Thyroid gland (tissue), 4 donors: Measurements from ENCODE around the gene AP2A2. TPM values are rescaled to one million over a fixed set of nuclear protein-coding genes. Genes with fewer than 3 reads are reported as not detected.

Experiments
- DNase-seq, 2 donors: peaks; one replicate each; pipeline ENCODE4 v3.0.0-alpha.2; 2019
- H3K27ac ChIP-seq, 3 donors: fragments of 200-600 bp; sonication (generic); 1 replicate in 2 of 3; 2 replicates in 1 of 3; pipeline ENCODE4 v1.5.1; 2016 to 2019; ENCODE audit warnings: mild to moderate bottlenecking in 1 of 3, moderate library complexity in 1 of 3
- H3K27me3 ChIP-seq: fragments of 200-600 bp; sonication (generic); one replicate; pipeline ENCODE4 v1.5.1; 2019
- H3K36me3 ChIP-seq, 2 donors: fragments of 200-600 bp; sonication (generic); one replicate each; pipeline ENCODE4 v1.5.1; 2016 to 2019
- H3K4me1 ChIP-seq, 2 donors: fragments of 200-600 bp; sonication (generic); one replicate each; pipeline ENCODE4 v1.5.1; 2017 to 2019
- H3K4me3 ChIP-seq, 3 donors: fragments of 200-600 bp; sonication (generic); replicated peaks in 1 of 3; 1 replicate in 2 of 3; 2 replicates in 1 of 3; pipeline ENCODE4 v1.5.1; 2016; ENCODE audit warnings: mild to moderate bottlenecking in 1 of 3
- H3K9me3 ChIP-seq: fragments of 200-600 bp; sonication (generic); one replicate; pipeline ENCODE4 v1.5.1; 2017
- POLR2A ChIP-seq, 2 donors: fragments of 450-650 bp; IDR thresholded peaks; one replicate each; pipeline ENCODE4 v1.6.1; 2017; ENCODE audit warnings: antibody characterized with exemption in 2 of 2, mild to moderate bottlenecking in 2 of 2, moderate library complexity in 1 of 2
- WGBS, 2 donors: methylation state at CpG; one replicate each; pipeline ENCODE4 v1.1.5; 2017; 5-methylcytosine and 5-hydroxymethylcytosine counted together
- intact Hi-C: fragments of 100-400 bp; cut with DNase I; formaldehyde crosslinking; loops from one replicate; pipeline ENCODE4 v1.15.1; 2023
- total RNA-seq, 4 donors: library from RNA; depleted of rRNA; stranded (reverse); fragments of >200 nt; gene quantifications; one replicate each; pipeline ENCODE4 v1.2.3, GENCODE V29; 2016
- TF ChIP-seq, protein P1 (sequence below), 6 experiments: fragments of 200-600 bp in 3 of 6; fragments of 450-650 bp in 3 of 6; sonication (generic) in 3 of 6; IDR thresholded peaks; one replicate each; pipeline ENCODE4 v1.5.1; 2016 to 2019; ENCODE audit warnings: antibody characterized with exemption in 6 of 6, mild to moderate bottlenecking in 2 of 6, inconsistent platforms in 1 of 6, moderate library complexity in 1 of 6

Gene AP2A2
- total RNA-seq, 4 donors from 2014 or later = 37.2 to 67.3 (median 54.1) TPM

DNA sequence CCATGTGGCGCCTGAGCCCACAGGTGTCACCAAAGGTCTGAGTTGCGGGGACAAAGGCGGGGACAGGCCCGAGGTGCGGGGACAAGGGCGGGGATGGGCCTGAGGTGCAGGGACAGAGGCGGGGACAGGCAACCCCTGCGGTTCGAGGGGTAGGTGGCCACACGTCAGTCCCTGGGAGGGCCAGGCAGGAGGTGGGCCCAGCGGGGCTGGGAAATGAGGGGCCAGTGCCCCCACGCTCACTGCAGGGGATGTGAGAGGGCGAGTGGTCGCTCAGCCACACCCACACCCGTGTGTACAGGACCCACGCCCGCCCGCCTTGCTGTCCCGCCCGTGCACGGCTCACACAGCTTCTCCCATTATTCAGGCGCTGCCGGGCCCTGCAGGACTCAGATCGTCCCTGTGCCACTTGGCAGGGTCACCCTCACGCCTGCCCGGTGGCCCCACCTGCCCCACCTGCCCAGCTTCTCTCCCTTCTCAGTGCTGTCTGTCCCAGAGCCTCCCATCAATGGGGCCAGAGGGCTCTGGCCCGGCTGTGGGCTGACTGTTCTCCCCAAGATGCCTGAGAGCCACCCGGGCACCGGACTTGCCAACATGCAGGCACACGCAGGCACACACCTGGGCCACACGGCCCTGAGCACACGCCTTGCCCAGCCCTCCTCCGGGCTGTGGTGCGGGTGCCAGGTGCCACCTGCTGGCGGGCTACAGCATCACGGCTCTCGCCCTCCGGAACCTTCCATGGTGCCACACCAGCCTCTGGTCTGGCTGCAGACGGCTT is 125.1 kb downstream of the AP2A2 start:
- H3K27ac ChIP-seq = no peak overlapping the region
- no peaks in the 10 kb centered on the region for H3K9me3 ChIP-seq
- intact Hi-C loops = loop anchor here (5.0 kb wide), 2 partner anchors 128 to 203 kb away; no protein-coding TSS in a partner anchor
- peaks cover 4 to 18% of the 10 kb centered on the region in 2 donors for H3K4me1 ChIP-seq
- peak; percentile 75 to 80 for DNase-seq
- H3K4me3 ChIP-seq = no peak overlapping the region
- no peaks in the 10 kb centered on the region for H3K27me3 ChIP-seq
- no peaks in the 10 kb centered on the region for H3K36me3 ChIP-seq
- WGBS, 2 donors = 73 to 83% methylated on average over 18 to 19 of the region's 39 CpGs
- TF ChIP-seq POLR2A (IDR thresholded peaks at IDR 0.05) = no peak
- TF ChIP-seq, protein P1, sequence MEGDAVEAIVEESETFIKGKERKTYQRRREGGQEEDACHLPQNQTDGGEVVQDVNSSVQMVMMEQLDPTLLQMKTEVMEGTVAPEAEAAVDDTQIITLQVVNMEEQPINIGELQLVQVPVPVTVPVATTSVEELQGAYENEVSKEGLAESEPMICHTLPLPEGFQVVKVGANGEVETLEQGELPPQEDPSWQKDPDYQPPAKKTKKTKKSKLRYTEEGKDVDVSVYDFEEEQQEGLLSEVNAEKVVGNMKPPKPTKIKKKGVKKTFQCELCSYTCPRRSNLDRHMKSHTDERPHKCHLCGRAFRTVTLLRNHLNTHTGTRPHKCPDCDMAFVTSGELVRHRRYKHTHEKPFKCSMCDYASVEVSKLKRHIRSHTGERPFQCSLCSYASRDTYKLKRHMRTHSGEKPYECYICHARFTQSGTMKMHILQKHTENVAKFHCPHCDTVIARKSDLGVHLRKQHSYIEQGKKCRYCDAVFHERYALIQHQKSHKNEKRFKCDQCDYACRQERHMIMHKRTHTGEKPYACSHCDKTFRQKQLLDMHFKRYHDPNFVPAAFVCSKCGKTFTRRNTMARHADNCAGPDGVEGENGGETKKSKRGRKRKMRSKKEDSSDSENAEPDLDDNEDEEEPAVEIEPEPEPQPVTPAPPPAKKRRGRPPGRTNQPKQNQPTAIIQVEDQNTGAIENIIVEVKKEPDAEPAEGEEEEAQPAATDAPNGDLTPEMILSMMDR (IDR thresholded peaks at IDR 0.05) = peak; percentile 69 to 98 (median 96)

DNA sequence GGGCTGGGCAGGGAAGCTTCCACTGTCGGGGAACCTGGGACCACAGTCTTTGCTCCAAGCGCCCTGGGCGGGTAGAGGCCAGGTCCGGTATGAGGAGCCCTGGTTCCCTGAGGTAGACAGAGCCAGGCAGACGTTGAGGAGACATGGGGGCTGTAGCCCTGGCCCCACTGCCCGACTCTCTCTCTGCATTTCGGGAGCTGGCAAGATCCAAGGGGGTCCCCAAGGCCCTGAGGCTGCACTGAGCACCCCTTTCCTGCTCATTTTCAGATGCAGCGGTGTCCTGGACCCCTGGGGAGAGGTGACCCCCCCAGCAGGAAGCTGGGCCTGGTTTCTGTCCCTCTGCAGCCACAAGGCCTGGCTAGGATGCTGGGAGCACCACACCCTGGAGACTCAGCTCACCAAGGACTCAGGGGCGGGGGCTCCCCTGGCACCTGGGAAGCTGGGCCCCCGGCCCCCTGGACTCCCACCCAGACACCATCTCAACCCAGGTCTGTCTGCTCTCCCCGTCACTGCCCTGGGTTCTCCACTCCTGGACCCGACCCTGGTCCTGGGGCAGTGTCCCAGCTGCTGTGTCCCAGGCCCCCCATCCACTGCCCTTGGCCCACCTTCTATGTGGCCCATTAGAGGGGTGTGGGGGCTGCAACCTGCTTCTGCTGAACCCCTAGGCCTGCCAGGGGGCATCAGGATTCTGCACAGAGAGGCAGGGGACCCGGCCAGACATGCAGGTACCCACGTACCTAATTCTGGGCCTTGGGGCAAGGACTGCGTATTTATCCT is 125.9 kb downstream of the AP2A2 start:
- WGBS, 2 donors = 70 to 87% methylated on average over 7 to 8 of the region's 15 CpGs
- Histone ChIP-seq H3K4me3 (no peak overlapping the region), H3K27me3 (no peaks in the 10 kb centered on the region), H3K36me3 (no peaks in the 10 kb centered on the region), H3K27ac (no peak overlapping the region), H3K9me3 (no peaks in the 10 kb centered on the region), H3K4me1 (peaks cover 4 to 18% of the 10 kb centered on the region in 2 donors)
- no peak for DNase-seq
- TF ChIP-seq POLR2A (IDR thresholded peaks at IDR 0.05) = no peak
- TF ChIP-seq, protein P1 (IDR thresholded peaks at IDR 0.05) = no peak
- intact Hi-C loops = loop anchor here (5.0 kb wide), 2 partner anchors 129 to 204 kb away; no protein-coding TSS in a partner anchor

DNA sequence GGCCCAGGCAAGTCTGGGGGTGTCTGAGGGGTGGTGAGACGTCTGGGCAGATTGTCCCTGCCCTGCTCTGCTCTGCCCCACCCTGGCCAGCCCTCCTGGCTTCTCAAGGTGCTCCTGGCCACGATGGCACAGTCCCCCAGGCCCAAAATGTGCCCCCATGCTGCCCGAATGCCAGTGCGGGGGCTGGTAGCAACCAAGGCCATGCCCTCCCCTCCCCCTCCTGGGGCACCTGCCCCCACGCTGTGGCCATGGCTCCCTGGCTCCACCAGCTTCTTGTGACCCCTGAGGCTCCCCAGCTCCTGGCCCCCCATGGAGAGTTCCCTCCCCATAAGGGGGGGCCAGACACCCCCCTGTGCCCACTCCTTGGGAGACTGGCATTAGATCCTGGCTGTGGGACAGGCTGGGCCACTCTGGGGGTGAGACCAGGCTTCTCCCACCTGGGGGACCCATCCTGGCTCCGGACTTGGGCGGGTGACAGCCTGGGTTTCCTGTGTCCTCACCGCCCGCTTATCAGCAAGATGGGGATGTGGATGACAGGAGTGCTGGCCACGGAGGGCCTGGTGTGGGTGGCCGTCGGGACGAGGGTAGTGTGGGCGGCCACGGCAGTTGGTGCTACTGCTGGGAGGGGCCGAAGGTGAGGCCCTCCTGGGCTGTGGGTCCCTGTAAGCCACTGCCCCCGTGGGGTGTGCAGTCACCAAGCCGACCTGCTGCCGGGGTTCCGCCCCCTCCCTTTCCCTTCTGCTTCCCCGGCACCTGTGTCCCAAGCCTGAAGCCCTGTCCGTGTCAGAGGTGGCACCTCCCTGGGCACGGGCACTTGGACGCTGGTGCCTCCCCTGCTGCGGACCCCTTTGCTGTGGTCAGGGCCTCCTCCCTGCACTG is 126.7 kb downstream of the AP2A2 start:
- Histone ChIP-seq H3K9me3 (no peaks in the 10 kb centered on the region), H3K27ac (no peak overlapping the region), H3K36me3 (no peaks in the 10 kb centered on the region), H3K4me3 (no peak overlapping the region), H3K27me3 (no peaks in the 10 kb centered on the region), H3K4me1 (peaks cover 4 to 18% of the 10 kb centered on the region in 2 donors)
- intact Hi-C loops = loop anchor here (5.0 kb wide), 2 partner anchors 130 to 205 kb away; no protein-coding TSS in a partner anchor
- WGBS, 2 donors = 82 to 87% methylated on average over 3 to 10 of the region's 25 CpGs
- TF ChIP-seq, protein P1 (IDR thresholded peaks at IDR 0.05) = no peak
- TF ChIP-seq POLR2A (IDR thresholded peaks at IDR 0.05) = no peak
- DNase-seq = peak in 1 of 2 donors; percentile 2

DNA sequence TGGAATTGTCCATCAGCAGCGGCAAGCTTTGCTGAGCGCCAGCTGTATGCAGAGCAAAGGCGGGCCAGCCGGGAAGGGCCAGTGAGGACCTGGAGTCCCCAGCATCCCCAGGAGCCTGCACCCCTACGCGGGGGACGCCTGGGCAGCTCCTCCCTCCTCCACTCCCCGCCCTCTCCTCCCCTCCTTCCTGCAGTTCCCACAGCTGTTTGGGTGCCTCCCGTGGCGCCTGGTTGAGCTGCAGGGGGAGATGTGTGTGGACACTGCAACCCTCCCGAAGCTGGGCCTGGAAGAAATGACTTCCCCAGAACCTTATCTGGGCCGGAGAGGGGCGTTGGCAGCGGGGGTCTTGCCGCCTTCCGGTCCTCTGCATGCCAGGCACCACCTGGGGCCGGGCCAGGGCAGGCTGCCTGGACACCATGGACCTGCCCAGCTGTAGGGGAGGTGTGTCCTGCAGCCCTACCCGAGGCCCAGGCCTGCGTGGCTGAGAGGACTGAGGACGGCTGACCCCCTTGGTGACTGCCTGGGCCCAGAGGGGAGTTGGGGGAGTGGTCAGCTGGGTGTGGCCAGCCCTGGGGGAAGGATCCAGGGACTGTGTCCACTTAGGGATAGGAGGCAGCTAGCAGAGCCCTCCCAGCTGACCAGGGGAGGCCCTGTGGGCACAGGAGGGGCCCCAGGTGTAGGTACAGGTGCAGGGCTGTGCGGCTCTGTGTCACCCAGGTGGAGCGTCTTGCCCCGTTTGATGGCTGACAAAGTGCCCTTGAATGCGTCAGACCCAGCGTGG is 127.6 kb downstream of the AP2A2 start:
- Histone ChIP-seq H3K27me3 (no peaks in the 10 kb centered on the region), H3K36me3 (no peaks in the 10 kb centered on the region), H3K9me3 (no peaks in the 10 kb centered on the region), H3K4me1 (peaks cover 4 to 18% of the 10 kb centered on the region in 2 donors), H3K4me3 (no peak overlapping the region), H3K27ac (no peak overlapping the region)
- DNase-seq = no peak
- intact Hi-C loops = loop anchor here (5.0 kb wide), 2 partner anchors 131 to 206 kb away; no protein-coding TSS in a partner anchor
- TF ChIP-seq, protein P1 (IDR thresholded peaks at IDR 0.05) = no peak
- TF ChIP-seq POLR2A (IDR thresholded peaks at IDR 0.05) = no peak
- 65 to 86% methylated on average over 14 to 18 of the region's 25 CpGs for WGBS, 2 donors
